ENCODE results near the gene PLD4. TPM values are rescaled to one million over a fixed set of nuclear protein-coding genes. Genes with fewer than 3 reads are reported as not detected.
A peak's percentile ranks its signal among the peaks of the same experiment; 100 is the strongest.

PLD4 gene
- total RNA-seq, 1 donor from 2014 or later = not detected

DNA sequence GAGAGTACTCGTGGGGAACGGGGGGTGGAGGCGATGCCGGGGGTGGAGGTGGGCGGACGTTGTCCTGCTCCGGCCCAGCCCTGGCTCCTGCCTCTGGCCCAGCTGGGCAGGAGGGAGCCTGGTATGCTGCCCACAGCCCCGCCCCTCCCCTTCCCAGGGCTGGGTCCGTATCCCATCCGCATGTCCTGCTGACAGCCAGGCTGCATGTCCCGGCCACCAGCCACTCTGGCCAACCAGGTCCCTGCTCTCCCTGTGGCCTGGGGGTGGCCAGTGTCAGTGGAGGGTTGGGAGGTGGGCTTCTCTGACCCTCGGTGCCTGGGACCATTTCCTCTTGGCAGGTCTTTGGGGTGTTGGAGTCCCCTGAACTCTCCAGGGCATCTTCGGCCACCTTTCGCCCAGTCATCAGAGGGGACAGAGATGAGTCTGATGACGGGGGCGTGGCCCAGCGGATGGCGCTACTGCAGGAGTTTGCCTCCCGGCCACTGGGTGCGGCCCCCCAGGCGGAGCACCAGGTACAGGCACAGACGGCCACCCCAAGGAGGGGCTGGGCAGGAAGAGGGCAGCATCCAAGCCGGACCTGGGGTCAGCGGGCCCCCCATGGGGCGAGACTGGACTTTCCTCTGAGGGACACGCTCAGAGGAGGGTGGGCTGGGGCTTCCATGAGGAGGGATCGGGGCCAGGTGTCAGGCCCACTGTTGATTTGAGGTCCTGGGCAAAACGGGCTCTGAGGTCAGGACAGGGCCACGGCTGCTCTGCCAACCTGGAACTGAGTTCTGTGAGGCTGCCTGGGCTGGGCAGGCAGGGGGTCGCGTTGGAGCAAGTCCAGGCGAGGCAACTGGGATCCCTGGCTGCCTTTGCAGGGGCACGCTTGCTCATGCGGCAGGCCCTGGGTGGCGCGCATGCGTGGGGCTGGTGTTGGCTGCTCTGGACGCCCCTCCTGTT, 39.4 kb upstream of the PLD4 start:
- intact Hi-C loops (cut with DNase I) = no loop called here
- H3K9me3 ChIP-seq = no peaks in the 10 kb centered on the region

DNA sequence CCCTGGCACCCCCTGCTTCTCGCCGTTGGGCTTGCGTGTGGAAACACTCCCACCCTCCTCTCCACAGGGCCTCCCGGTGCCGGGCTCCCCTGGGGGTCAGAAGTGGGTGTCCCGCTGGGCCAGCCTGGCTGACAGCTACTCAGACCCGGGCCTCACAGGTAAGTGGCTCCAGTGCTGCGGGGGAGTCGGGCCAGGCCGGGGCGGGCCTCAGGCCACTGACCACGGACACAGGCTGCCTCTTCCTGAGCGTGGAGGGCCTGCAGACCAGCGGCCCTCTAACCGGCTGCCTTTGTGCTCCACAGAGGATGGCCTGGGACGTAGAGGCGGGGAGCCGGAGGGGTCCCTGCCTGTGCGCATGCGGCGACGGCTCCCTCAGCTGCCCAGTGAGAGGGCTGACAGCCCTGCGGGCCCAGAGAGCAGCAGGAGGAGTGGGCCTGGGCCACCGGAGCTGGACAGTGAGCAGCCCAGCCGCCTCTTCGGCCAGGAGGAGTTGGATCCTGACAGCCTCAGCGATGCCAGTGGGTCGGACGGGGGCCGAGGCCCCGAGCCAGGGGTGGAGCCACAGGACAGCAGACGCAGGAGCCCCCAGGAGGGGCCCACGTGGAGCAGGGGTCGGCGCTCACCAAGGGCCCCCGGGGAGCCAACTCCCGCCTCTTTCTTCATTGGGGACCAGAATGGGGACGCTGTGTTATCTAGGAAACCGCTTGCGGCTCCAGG, 38.5 kb upstream of the PLD4 start:
- peak in 1 of 2 donors; percentile 59 for DNase-seq (ENCODE audit: low spot score in 2 of 2)

More for the DNA sequence above, 39.4 kb upstream of the PLD4 start:
- Histone ChIP-seq H3K27ac (no peak overlapping the region), H3K27me3 (no peaks in the 10 kb centered on the region), H3K4me3 (no peak overlapping the region), H3K36me3 (peaks cover 65 to 67% of the 10 kb centered on the region in 2 donors), H3K4me1 (no peaks in the 10 kb centered on the region)
- peak in 1 of 2 donors; percentile 62 for DNase-seq (ENCODE audit: low spot score in 2 of 2)
- TF ChIP-seq, protein P1, sequence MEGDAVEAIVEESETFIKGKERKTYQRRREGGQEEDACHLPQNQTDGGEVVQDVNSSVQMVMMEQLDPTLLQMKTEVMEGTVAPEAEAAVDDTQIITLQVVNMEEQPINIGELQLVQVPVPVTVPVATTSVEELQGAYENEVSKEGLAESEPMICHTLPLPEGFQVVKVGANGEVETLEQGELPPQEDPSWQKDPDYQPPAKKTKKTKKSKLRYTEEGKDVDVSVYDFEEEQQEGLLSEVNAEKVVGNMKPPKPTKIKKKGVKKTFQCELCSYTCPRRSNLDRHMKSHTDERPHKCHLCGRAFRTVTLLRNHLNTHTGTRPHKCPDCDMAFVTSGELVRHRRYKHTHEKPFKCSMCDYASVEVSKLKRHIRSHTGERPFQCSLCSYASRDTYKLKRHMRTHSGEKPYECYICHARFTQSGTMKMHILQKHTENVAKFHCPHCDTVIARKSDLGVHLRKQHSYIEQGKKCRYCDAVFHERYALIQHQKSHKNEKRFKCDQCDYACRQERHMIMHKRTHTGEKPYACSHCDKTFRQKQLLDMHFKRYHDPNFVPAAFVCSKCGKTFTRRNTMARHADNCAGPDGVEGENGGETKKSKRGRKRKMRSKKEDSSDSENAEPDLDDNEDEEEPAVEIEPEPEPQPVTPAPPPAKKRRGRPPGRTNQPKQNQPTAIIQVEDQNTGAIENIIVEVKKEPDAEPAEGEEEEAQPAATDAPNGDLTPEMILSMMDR (IDR thresholded peaks at IDR 0.05) = no peak

DNA sequence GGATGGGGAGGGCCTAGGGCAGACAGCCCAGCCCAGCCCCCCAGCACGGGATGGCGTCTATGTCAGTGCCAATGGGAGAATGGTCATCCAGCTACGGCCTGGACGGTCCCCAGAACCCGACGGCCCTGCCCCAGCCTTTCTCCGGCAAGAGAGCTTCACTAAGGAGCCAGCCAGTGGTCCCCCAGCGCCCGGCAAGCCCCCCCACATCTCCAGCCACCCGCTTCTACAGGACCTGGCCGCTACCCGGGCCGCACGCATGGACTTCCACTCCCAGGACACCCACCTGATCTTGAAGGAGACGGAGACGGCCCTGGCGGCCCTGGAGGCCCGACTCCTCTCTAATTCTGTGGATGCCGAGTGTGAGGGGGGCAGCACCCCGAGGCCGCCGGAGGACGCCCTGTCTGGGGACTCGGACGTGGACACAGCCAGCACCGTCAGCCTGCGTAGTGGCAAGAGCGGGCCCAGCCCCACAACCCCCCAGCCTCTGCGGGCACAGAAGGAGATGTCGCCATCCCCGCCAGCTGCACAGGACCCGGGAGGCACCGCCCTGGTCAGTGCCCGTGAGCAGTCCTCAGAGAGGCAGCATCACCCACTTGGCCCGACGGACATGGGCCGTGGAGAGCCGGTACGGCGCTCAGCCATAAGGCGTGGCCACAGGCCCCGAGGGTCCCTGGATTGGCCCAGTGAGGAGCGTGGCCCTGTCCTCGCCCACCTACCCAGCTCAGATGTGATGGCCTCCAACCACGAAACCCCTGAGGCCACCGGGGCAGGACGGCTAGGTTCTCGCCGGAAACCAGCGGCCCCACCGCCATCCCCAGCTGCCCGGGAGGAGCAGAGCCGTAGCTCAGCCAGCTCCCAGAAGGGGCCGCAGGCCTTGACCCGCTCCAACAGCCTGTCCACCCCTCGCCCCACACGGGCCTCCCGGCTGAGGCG, 37.7 kb upstream of the PLD4 start:
- intact Hi-C loops (cut with DNase I) = no loop called here
- H3K9me3 ChIP-seq = no peaks in the 10 kb centered on the region
- DNase-seq (ENCODE audit: low spot score in 2 of 2) = peak in 1 of 2 donors; percentile 59
- TF ChIP-seq, protein P1 (IDR thresholded peaks at IDR 0.05) = no peak
- H3K36me3 ChIP-seq = peaks cover 55% of the 10 kb centered on the region in 2 donors
- no peaks in the 10 kb centered on the region for H3K27me3 ChIP-seq
- H3K4me3 ChIP-seq = no peak overlapping the region
- H3K27ac ChIP-seq = no peak overlapping the region
- H3K4me1 ChIP-seq = no peaks in the 10 kb centered on the region

More for the DNA sequence above, 38.5 kb upstream of the PLD4 start:
- H3K4me3 ChIP-seq = no peak overlapping the region
- H3K27me3 ChIP-seq = no peaks in the 10 kb centered on the region
- no peak overlapping the region for H3K27ac ChIP-seq
- peaks cover 58 to 61% of the 10 kb centered on the region in 2 donors for H3K36me3 ChIP-seq
- H3K4me1 ChIP-seq = no peaks in the 10 kb centered on the region
- intact Hi-C loops (cut with DNase I) = no loop called here
- TF ChIP-seq, protein P1 (IDR thresholded peaks at IDR 0.05) = no peak
- H3K9me3 ChIP-seq = no peaks in the 10 kb centered on the region

GRCh38 chr14:104887623-104888488, 36.8 kb upstream of the PLD4 start:
- no peak overlapping the region for H3K27ac ChIP-seq
- peak in 1 of 2 donors; percentile 61 for DNase-seq (ENCODE audit: low spot score in 2 of 2)
- H3K9me3 ChIP-seq = no peaks in the 10 kb centered on the region
- TF ChIP-seq, protein P1 (IDR thresholded peaks at IDR 0.05) = no peak
- no peaks in the 10 kb centered on the region for H3K4me1 ChIP-seq
- no peaks in the 10 kb centered on the region for H3K27me3 ChIP-seq
- H3K36me3 ChIP-seq = peaks cover 53 to 55% of the 10 kb centered on the region in 2 donors
- intact Hi-C loops (cut with DNase I) = no loop called here
- H3K4me3 ChIP-seq = no peak overlapping the region

Measured in ascending aorta (tissue), 2 donors.